Astrocyte (in vitro differentiated cells and primary cell): Measurements from ENCODE around the gene STRN. TPM values are rescaled to one million over a fixed set of nuclear protein-coding genes. Genes with fewer than 3 reads are reported as not detected.

ENCODE experiments used
- DNase-seq: peaks from one replicate; pipeline ENCODE4 v3.0.0-alpha.2; 2010; ENCODE audit warnings: low read depth
- FAIRE-seq: peaks from 2 replicates; lab custom pipeline; 2011; peaks lifted over from hg19 to GRCh38; lab: Jason Lieb, UNC
- H2AFZ ChIP-seq: 2 replicates; pipeline ENCODE4 v1.6.0; 2012; ENCODE audit warnings: low read depth, low read length, inconsistent platforms
- H3K27ac ChIP-seq: 2 replicates; pipeline ENCODE4 v1.5.1; 2011; ENCODE audit warnings: low read depth, low read length, inconsistent platforms
- H3K27me3 ChIP-seq: 2 replicates; pipeline ENCODE4 v1.6.0; 2011; ENCODE audit warnings: low read length, inconsistent platforms; ENCODE audit not compliant: insufficient read depth
- H3K36me3 ChIP-seq: 2 replicates; pipeline ENCODE4 v1.5.1; 2011; ENCODE audit warnings: low read length, inconsistent platforms; ENCODE audit not compliant: insufficient read depth
- H3K4me1 ChIP-seq: 2 replicates; pipeline ENCODE4 v1.5.1; 2011; ENCODE audit warnings: low read length, inconsistent platforms; ENCODE audit not compliant: insufficient read depth
- H3K4me2 ChIP-seq: 2 replicates; pipeline ENCODE4 v1.6.0; 2012; ENCODE audit warnings: low read length, inconsistent platforms
- H3K4me3 ChIP-seq: 2 replicates; pipeline ENCODE4 v1.5.1; 2011; ENCODE audit warnings: low read depth, mild to moderate bottlenecking, low read length, inconsistent platforms; ENCODE audit not compliant: insufficient read depth
- H3K79me2 ChIP-seq: 2 replicates; pipeline ENCODE4 v1.6.0; 2012; ENCODE audit warnings: mild to moderate bottlenecking, low read length, inconsistent platforms; ENCODE audit not compliant: insufficient read depth
- H3K9ac ChIP-seq: 2 replicates; pipeline ENCODE4 v1.6.0; 2012; ENCODE audit warnings: mild to moderate bottlenecking, low read length, inconsistent platforms
- H3K9me3 ChIP-seq: 2 replicates; pipeline ENCODE4 v1.5.1; 2012; ENCODE audit warnings: low read depth, mild to moderate bottlenecking, low read length, inconsistent platforms; ENCODE audit not compliant: insufficient read depth
- H4K20me1 ChIP-seq: 2 replicates; pipeline ENCODE4 v1.6.0; 2012; ENCODE audit warnings: low read length, inconsistent platforms; ENCODE audit not compliant: insufficient read depth
- H3K27ac Mint-ChIP-seq: one replicate; pipeline ENCODE4 v1.8.0; 2021; ENCODE audit warnings: mild to moderate bottlenecking, mixed read lengths; ENCODE audit not compliant: unreplicated experiment
- H3K27me3 Mint-ChIP-seq: one replicate; pipeline ENCODE4 v1.8.0; 2021; ENCODE audit warnings: low read depth, mixed read lengths; ENCODE audit not compliant: unreplicated experiment
- H3K36me3 Mint-ChIP-seq: one replicate; pipeline ENCODE4 v1.8.0; 2021; ENCODE audit warnings: low read depth, mixed read lengths; ENCODE audit not compliant: unreplicated experiment
- H3K4me1 Mint-ChIP-seq: one replicate; pipeline ENCODE4 v1.8.0; 2021; ENCODE audit warnings: low read depth, mixed read lengths; ENCODE audit not compliant: unreplicated experiment
- H3K4me3 Mint-ChIP-seq: one replicate; pipeline ENCODE4 v1.8.0; 2021; ENCODE audit warnings: mild to moderate bottlenecking, moderate library complexity, mixed read lengths; ENCODE audit not compliant: unreplicated experiment
- H3K9me3 Mint-ChIP-seq: one replicate; pipeline ENCODE4 v1.8.0; 2021; ENCODE audit warnings: mild to moderate bottlenecking, mixed read lengths; ENCODE audit not compliant: unreplicated experiment
- EZH2 ChIP-seq: IDR thresholded peaks from 2 replicates; pipeline ENCODE4 v1.6.1; 2012; ENCODE audit warnings: mild to moderate bottlenecking, low read length, inconsistent platforms; ENCODE audit not compliant: insufficient read depth
- total RNA-seq: library from RNA; stranded (reverse); gene quantifications from 2 replicates; pipeline ENCODE4 v1.2.1, GENCODE V29; 2021
- TF ChIP-seq, protein P1 (sequence below): IDR thresholded peaks from 2 replicates; pipeline ENCODE4 v1.5.1; 2011; ENCODE audit warnings: low read depth, mild to moderate bottlenecking, inconsistent platforms, low read length, moderate library complexity; ENCODE audit not compliant: insufficient read depth

STRN gene
- total RNA-seq, 1 donor from 2014 or later, result 25.6 TPM

DNA sequence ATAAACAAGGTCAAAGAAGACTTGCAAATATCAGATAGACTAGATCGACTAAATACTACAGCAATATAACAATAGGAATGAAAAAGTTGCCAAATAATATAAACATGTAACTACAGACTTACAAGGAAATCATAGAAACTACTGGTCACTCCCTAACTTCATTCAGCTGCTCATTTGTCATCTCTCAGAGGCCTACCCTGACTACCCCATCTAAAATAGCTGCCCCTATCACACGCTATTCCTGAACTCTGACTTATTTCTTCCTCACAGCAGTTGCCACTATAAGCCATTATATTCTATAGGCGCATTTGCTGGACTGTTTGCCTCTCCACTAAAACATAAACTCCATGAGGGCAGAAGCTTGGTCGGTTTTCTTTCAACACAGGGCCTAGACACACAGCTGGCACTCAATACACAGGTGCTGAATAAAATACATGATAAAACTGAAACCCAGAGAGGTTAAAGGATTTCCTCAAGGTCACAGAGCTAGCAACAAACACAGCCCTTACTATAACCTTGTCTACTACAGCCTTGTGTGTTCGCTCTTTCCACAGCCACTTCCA is 1.8 kb downstream of the STRN start:
- H3K27me3 Mint-ChIP-seq, result no peaks in the 10 kb centered on the region
- H3K79me2 ChIP-seq, result peaks cover 61% of the 10 kb centered on the region
- H3K9me3 Mint-ChIP-seq, result no peaks in the 10 kb centered on the region
- no peaks in the 10 kb centered on the region for H3K36me3 Mint-ChIP-seq
- peak overlapping the region; percentile 99 for H3K4me2 ChIP-seq
- DNase-seq, result no peak
- H3K4me3 ChIP-seq, result peak overlapping the region; percentile 82
- peaks cover 44% of the 10 kb centered on the region for H4K20me1 ChIP-seq
- H3K27ac ChIP-seq, result no peak overlapping the region
- H3K36me3 ChIP-seq, result no peaks in the 10 kb centered on the region
- no peak overlapping the region for H3K9ac ChIP-seq
- H3K27ac Mint-ChIP-seq, result no peak overlapping the region
- TF ChIP-seq, protein P1, sequence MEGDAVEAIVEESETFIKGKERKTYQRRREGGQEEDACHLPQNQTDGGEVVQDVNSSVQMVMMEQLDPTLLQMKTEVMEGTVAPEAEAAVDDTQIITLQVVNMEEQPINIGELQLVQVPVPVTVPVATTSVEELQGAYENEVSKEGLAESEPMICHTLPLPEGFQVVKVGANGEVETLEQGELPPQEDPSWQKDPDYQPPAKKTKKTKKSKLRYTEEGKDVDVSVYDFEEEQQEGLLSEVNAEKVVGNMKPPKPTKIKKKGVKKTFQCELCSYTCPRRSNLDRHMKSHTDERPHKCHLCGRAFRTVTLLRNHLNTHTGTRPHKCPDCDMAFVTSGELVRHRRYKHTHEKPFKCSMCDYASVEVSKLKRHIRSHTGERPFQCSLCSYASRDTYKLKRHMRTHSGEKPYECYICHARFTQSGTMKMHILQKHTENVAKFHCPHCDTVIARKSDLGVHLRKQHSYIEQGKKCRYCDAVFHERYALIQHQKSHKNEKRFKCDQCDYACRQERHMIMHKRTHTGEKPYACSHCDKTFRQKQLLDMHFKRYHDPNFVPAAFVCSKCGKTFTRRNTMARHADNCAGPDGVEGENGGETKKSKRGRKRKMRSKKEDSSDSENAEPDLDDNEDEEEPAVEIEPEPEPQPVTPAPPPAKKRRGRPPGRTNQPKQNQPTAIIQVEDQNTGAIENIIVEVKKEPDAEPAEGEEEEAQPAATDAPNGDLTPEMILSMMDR, result no peak
- no peak for TF ChIP-seq EZH2
- H3K4me3 Mint-ChIP-seq, result peak overlapping the region; percentile 96
- H3K4me1 ChIP-seq, result peaks cover 5% of the 10 kb centered on the region
- no peaks in the 10 kb centered on the region for H3K9me3 ChIP-seq
- FAIRE-seq, result peak; percentile 69
- no peak overlapping the region for H2AFZ ChIP-seq
- H3K4me1 Mint-ChIP-seq, result peaks cover 17% of the 10 kb centered on the region
- H3K27me3 ChIP-seq, result no peaks in the 10 kb centered on the region

DNA sequence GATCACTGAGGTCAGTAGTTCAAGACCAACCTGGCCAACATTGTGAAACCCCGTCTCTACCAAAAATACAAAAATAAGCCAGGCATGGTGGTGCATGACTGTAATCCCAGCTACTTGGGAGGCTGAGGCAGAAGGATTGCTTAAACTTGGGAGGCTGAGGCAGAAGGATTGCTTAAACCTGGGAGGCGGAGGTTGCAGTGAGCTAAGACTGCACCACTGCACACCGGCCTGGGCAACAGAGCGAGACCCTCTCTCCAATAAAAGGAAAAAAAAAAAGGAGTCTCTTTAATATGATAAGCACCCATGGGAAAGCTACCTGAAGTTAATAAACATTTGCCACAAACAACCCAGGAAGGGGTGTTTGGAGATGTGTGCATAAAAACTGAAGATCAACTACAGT is 2.6 kb downstream of the STRN start:
- Mint-ChIP-seq H3K9me3 (no peaks in the 10 kb centered on the region), H3K4me1 (peaks cover 17% of the 10 kb centered on the region), H3K36me3 (no peaks in the 10 kb centered on the region), H3K27ac (no peak overlapping the region), H3K4me3 (peak overlapping the region; percentile 4), H3K27me3 (no peaks in the 10 kb centered on the region)
- H3K36me3 ChIP-seq, result no peaks in the 10 kb centered on the region
- DNase-seq (no peak), FAIRE-seq (no peak)
- no peaks in the 10 kb centered on the region for H3K27me3 ChIP-seq
- H2AFZ ChIP-seq, result no peak overlapping the region
- H3K27ac ChIP-seq, result no peak overlapping the region
- no peak overlapping the region for H3K4me2 ChIP-seq
- no peak overlapping the region for H3K4me3 ChIP-seq
- H3K4me1 ChIP-seq, result peaks cover 5% of the 10 kb centered on the region
- peaks cover 68% of the 10 kb centered on the region for H3K79me2 ChIP-seq
- peaks cover 44% of the 10 kb centered on the region for H4K20me1 ChIP-seq
- no peak overlapping the region for H3K9ac ChIP-seq
- no peaks in the 10 kb centered on the region for H3K9me3 ChIP-seq
- TF ChIP-seq, protein P1, result no peak
- TF ChIP-seq EZH2, result no peak

DNA sequence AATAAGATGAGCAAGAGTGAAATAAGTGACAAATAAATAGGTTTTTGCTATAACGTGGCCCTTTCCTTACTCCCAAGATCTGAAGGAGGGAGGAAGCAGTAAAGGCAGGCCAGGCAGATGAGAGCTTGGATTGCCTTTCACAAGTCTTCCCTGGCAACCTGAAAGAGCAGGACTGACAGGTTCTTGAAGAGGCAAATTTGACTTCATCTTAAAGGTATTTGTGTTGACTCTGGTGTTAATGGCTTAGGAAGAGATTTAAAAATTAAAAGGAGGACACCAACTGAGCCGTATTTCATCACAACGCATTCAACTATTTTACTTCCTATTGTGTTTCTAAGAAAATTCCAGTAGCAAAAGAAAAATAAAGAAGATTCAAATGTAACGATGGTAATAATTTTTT is 3.2 kb downstream of the STRN start:
- H4K20me1 ChIP-seq, result peaks cover 48% of the 10 kb centered on the region
- no peaks in the 10 kb centered on the region for H3K9me3 ChIP-seq
- H3K4me1 Mint-ChIP-seq, result peaks cover 17% of the 10 kb centered on the region
- no peak overlapping the region for H2AFZ ChIP-seq
- H3K9me3 Mint-ChIP-seq, result no peaks in the 10 kb centered on the region
- H3K4me2 ChIP-seq, result no peak overlapping the region
- H3K9ac ChIP-seq, result no peak overlapping the region
- H3K27ac Mint-ChIP-seq, result no peak overlapping the region
- no peaks in the 10 kb centered on the region for H3K36me3 ChIP-seq
- TF ChIP-seq, protein P1, result no peak
- TF ChIP-seq EZH2, result no peak
- peaks cover 74% of the 10 kb centered on the region for H3K79me2 ChIP-seq
- H3K4me3 ChIP-seq, result no peak overlapping the region
- H3K4me1 ChIP-seq, result peaks cover 5% of the 10 kb centered on the region
- no peaks in the 10 kb centered on the region for H3K36me3 Mint-ChIP-seq
- DNase-seq (no peak), FAIRE-seq (no peak)
- no peak overlapping the region for H3K4me3 Mint-ChIP-seq
- no peaks in the 10 kb centered on the region for H3K27me3 ChIP-seq
- H3K27me3 Mint-ChIP-seq, result no peaks in the 10 kb centered on the region
- H3K27ac ChIP-seq, result no peak overlapping the region
